C4-2B (cell line): ENCODE measurements around the gene MFSD2A.

Experiments used
- CTCF ChIP-seq: fragments of 450-650 bp; conservative IDR thresholded peaks from 2 replicates; pipeline ENCODE4 v1.5.1; 2017; ENCODE audit warnings: mild to moderate bottlenecking
- ZFX ChIP-seq: fragments of 450-650 bp; IDR thresholded peaks from 2 replicates; pipeline ENCODE4 v1.6.1; 2017

- TF ChIP-seq CTCF (no peak), ZFX (no peak)
These were observed 26.4 kb downstream of the MFSD2A start for GRCh38 chr1:39981385-39981784.
